ENCODE data around the gene GAMT.

Gene GAMT

DNA sequence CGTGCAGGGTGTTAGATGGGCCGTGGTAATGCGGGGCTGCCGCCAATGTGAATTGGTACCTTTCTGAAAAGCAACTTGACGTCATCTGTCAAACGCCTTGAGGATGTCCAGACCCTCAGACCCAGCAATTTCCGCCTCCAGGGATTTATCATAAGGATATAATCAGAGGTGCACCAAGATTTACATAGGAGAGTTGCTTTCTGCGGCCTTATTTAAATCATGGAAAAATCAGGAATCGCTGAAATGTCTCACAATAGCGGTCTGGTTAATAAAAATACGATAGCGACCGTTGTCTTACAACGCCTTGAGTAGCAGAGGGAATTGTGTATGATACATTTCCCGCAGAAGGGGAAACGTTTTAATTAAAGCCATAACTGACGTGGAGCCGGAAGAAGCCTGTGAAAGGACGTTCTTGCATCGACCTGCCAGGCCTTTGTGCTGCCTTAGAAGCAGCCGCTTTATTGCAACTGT is 49.9 kb downstream of the GAMT start:
- no peaks in the 10 kb centered on the region for H3K9me3 ChIP-seq (ENCODE audit: insufficient read depth, low read depth, low read length)
- H4K20me1 ChIP-seq (ENCODE audit: insufficient read depth, low read length, poor library complexity, severe bottlenecking): no peaks in the 10 kb centered on the region
- no peak overlapping the region for H3K9ac ChIP-seq (ENCODE audit: low read depth, low read length, poor library complexity, severe bottlenecking)
- H3F3A ChIP-seq (ENCODE audit: low read depth): no peaks in the 10 kb centered on the region
- H3K27me3 ChIP-seq (ENCODE audit: insufficient read depth, low read length, poor library complexity, severe bottlenecking): no peaks in the 10 kb centered on the region
- no peaks in the 10 kb centered on the region for H3K9me2 ChIP-seq (replicated peaks; ENCODE audit: low read depth, low read length)
- no peak overlapping the region for H2AFZ ChIP-seq (ENCODE audit: low read length)
- no peak overlapping the region for H3K4me2 ChIP-seq (ENCODE audit: low read depth, low read length, poor library complexity, severe bottlenecking)
- no peak for TF ChIP-seq EZH2phosphoT487 (IDR thresholded peaks at IDR 0.05; ENCODE audit: borderline replicate concordance)
- H3K4me1 ChIP-seq (ENCODE audit: insufficient read depth, low read length, poor library complexity, severe bottlenecking): peaks cover 20% of the 10 kb centered on the region
- H3K4me3 ChIP-seq (ENCODE audit: low read length, poor library complexity, severe bottlenecking): no peak overlapping the region
- no peaks in the 10 kb centered on the region for H3K36me3 ChIP-seq (ENCODE audit: insufficient read depth, low read length)
- peaks cover 18% of the 10 kb centered on the region; the same call in 1 of the 2 replicates for H3K79me2 ChIP-seq (ENCODE audit: insufficient read depth, low read length)

DNA sequence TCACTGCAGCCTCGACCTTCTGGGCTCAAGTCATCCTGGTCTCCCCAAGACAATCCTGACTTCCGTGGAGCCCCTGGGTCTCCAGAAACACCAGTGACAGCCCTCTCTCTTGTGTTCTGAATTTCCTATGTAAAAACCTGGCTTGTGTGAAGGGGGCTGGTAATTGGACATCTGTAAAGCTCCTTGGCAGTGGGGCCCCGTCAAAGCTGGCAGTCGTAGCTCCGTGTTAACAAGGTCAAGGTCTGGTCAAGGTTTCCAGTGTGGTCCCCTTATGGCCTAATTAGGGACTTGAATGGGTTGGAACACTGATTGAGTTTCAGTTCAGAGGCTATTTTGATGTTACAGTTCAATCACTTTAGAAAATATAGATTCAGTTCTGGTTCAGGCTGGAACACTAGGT is 50.5 kb downstream of the GAMT start:
- H3F3A ChIP-seq (ENCODE audit: low read depth): no peaks in the 10 kb centered on the region
- no peak overlapping the region for H3K9ac ChIP-seq (ENCODE audit: low read depth, low read length, poor library complexity, severe bottlenecking)
- no peaks in the 10 kb centered on the region for H3K36me3 ChIP-seq (ENCODE audit: insufficient read depth, low read length)
- no peaks in the 10 kb centered on the region for H3K9me2 ChIP-seq (replicated peaks; ENCODE audit: low read depth, low read length)
- H4K20me1 ChIP-seq (ENCODE audit: insufficient read depth, low read length, poor library complexity, severe bottlenecking): no peaks in the 10 kb centered on the region
- H3K4me1 ChIP-seq (ENCODE audit: insufficient read depth, low read length, poor library complexity, severe bottlenecking): peaks cover 15% of the 10 kb centered on the region
- H3K79me2 ChIP-seq (ENCODE audit: insufficient read depth, low read length): peaks cover 12% of the 10 kb centered on the region; the same call in 1 of the 2 replicates
- H3K27me3 ChIP-seq (ENCODE audit: insufficient read depth, low read length, poor library complexity, severe bottlenecking): no peaks in the 10 kb centered on the region
- TF ChIP-seq EZH2phosphoT487 (IDR thresholded peaks at IDR 0.05; ENCODE audit: borderline replicate concordance) (no peak), CTCF (conservative IDR thresholded peaks at IDR 0.05; ENCODE audit: low read length) (no peak)
- H3K9me3 ChIP-seq (ENCODE audit: insufficient read depth, low read depth, low read length): no peaks in the 10 kb centered on the region
- no peak overlapping the region for H2AFZ ChIP-seq (ENCODE audit: low read length)
- no peak overlapping the region for H3K4me2 ChIP-seq (ENCODE audit: low read depth, low read length, poor library complexity, severe bottlenecking)
- no peak overlapping the region for H3K4me3 ChIP-seq (ENCODE audit: low read length, poor library complexity, severe bottlenecking)

GRCh38 chr19:1349211-1349610 is 52.1 kb downstream of the GAMT start:
- H3K4me1 ChIP-seq (ENCODE audit: insufficient read depth, low read length, poor library complexity, severe bottlenecking): peaks cover 7% of the 10 kb centered on the region
- H3K9me2 ChIP-seq (replicated peaks; ENCODE audit: low read depth, low read length): no peaks in the 10 kb centered on the region
- no peaks in the 10 kb centered on the region for H3F3A ChIP-seq (ENCODE audit: low read depth)
- H3K27me3 ChIP-seq (ENCODE audit: insufficient read depth, low read length, poor library complexity, severe bottlenecking): no peaks in the 10 kb centered on the region
- H3K4me3 ChIP-seq (ENCODE audit: low read length, poor library complexity, severe bottlenecking): no peak overlapping the region
- H3K36me3 ChIP-seq (ENCODE audit: insufficient read depth, low read length): no peaks in the 10 kb centered on the region
- TF ChIP-seq EZH2phosphoT487 (IDR thresholded peaks at IDR 0.05; ENCODE audit: borderline replicate concordance) (no peak), CTCF (conservative IDR thresholded peaks at IDR 0.05; ENCODE audit: low read length) (no peak)
- no peak overlapping the region for H2AFZ ChIP-seq (ENCODE audit: low read length)
- H4K20me1 ChIP-seq (ENCODE audit: insufficient read depth, low read length, poor library complexity, severe bottlenecking): no peaks in the 10 kb centered on the region
- H3K9me3 ChIP-seq (ENCODE audit: insufficient read depth, low read depth, low read length): no peaks in the 10 kb centered on the region
- no peak overlapping the region for H3K9ac ChIP-seq (ENCODE audit: low read depth, low read length, poor library complexity, severe bottlenecking)
- H3K79me2 ChIP-seq (ENCODE audit: insufficient read depth, low read length): 0 out of 2 replicates have a peak, but pooled peaks cover 2% of the 10 kb centered on the region
- H3K4me2 ChIP-seq (ENCODE audit: low read depth, low read length, poor library complexity, severe bottlenecking): no peak overlapping the region
